ENCODE data around the gene TLL2.

The TLL2 gene

GRCh38 chr10:96507044-96507443 is 6.7 kb downstream of the TLL2 start:
- no peak for DNase-seq (ENCODE audit: low read depth in 2 of 2)

GRCh38 chr10:96505150-96506136 is 8.3 kb downstream of the TLL2 start:
- no peak for DNase-seq (ENCODE audit: low read depth in 2 of 2)

- DNase-seq (ENCODE audit: low read depth in 2 of 2) = no peak
These were observed 11.0 kb downstream of the TLL2 start for GRCh38 chr10:96502561-96503282.

GRCh38 chr10:96501985-96502384 is 11.7 kb downstream of the TLL2 start:
- no peak for DNase-seq (ENCODE audit: low read depth in 2 of 2)

GRCh38 chr10:96500519-96500918 is 13.2 kb downstream of the TLL2 start:
- DNase-seq (ENCODE audit: low read depth in 2 of 2) = no peak

- DNase-seq (ENCODE audit: low read depth in 2 of 2) = no peak
These were observed 13.7 kb downstream of the TLL2 start for GRCh38 chr10:96500050-96500449.

- DNase-seq (ENCODE audit: low read depth in 2 of 2) = no peak
These were observed 16.3 kb downstream of the TLL2 start for GRCh38 chr10:96497391-96497790.

- no peak for DNase-seq (ENCODE audit: low read depth in 2 of 2)
These were observed 17.3 kb downstream of the TLL2 start for GRCh38 chr10:96496281-96496925.

GRCh38 chr10:96495544-96495943 is 18.2 kb downstream of the TLL2 start:
- DNase-seq (ENCODE audit: low read depth in 2 of 2) = no peak

GRCh38 chr10:96494694-96495093 is 19.0 kb downstream of the TLL2 start:
- no peak for DNase-seq (ENCODE audit: low read depth in 2 of 2)

GRCh38 chr10:96493871-96494525 is 19.7 kb downstream of the TLL2 start:
- DNase-seq (ENCODE audit: low read depth in 2 of 2) = no peak

- DNase-seq (ENCODE audit: low read depth in 2 of 2) = no peak
These were observed 20.5 kb downstream of the TLL2 start for GRCh38 chr10:96493254-96493653.

GRCh38 chr10:96491303-96491702 is 22.4 kb downstream of the TLL2 start:
- no peak for DNase-seq (ENCODE audit: low read depth in 2 of 2)

- no peak for DNase-seq (ENCODE audit: low read depth in 2 of 2)
These were observed 25.4 kb downstream of the TLL2 start for GRCh38 chr10:96488161-96488935.

GRCh38 chr10:96482815-96483588 is 30.7 kb downstream of the TLL2 start:
- no peak for DNase-seq (ENCODE audit: low read depth in 2 of 2)

- DNase-seq (ENCODE audit: low read depth in 2 of 2) = no peak
These were observed 35.4 kb downstream of the TLL2 start for GRCh38 chr10:96478355-96478754.

- no peak for DNase-seq (ENCODE audit: low read depth in 2 of 2)
These were observed 39.9 kb downstream of the TLL2 start for GRCh38 chr10:96473866-96474265.

- DNase-seq (ENCODE audit: low read depth in 2 of 2) = peak; percentile 4 to 11
These were observed 43.5 kb downstream of the TLL2 start for GRCh38 chr10:96470116-96470743.

- DNase-seq (ENCODE audit: low read depth in 2 of 2) = no peak
These were observed 44.9 kb downstream of the TLL2 start for GRCh38 chr10:96468845-96469244.

- DNase-seq (ENCODE audit: low read depth in 2 of 2) = no peak
These were observed 48.1 kb downstream of the TLL2 start for GRCh38 chr10:96465599-96465998.

All from stimulated activated CD8-positive, alpha-beta memory T cell treated with anti-CD3 and anti-CD28 coated beads, Interleukin-2, amount 100 ng/mL, for 48 hours (primary cell).